Dendritic cell treated with granulocyte-macrophage colony-stimulating factor and Interleukin-4, amounts not matched to agents 40 ng/mL and 50 ng/mL, for 4 days (primary cell): ENCODE results near the gene SLC22A15.

ENCODE experiments used
- H3K27ac Mint-ChIP-seq: one replicate; pipeline ENCODE4 v1.8.0; 2022; ENCODE audit warnings: mild to moderate bottlenecking, mixed read lengths
- H3K27me3 Mint-ChIP-seq: one replicate; pipeline ENCODE4 v1.8.0; 2022; ENCODE audit warnings: mild to moderate bottlenecking, mixed read lengths
- H3K36me3 Mint-ChIP-seq: one replicate; pipeline ENCODE4 v1.8.0; 2022; ENCODE audit warnings: low read depth, mixed read lengths
- H3K4me1 Mint-ChIP-seq: one replicate; pipeline ENCODE4 v1.8.0; 2022; ENCODE audit warnings: low read depth, mixed read lengths
- H3K4me3 Mint-ChIP-seq: one replicate; pipeline ENCODE4 v1.8.0; 2022; ENCODE audit warnings: mild to moderate bottlenecking, moderate library complexity, mixed read lengths
- H3K9me3 Mint-ChIP-seq: one replicate; pipeline ENCODE4 v1.8.0; 2022; ENCODE audit warnings: mixed read lengths
- intact Hi-C: fragments of 100-400 bp; cut with micrococcal nuclease; formaldehyde crosslinking; loops from one replicate; pipeline ENCODE4 v1.15.0; 2022

The SLC22A15 gene

GRCh38 chr1:116111524-116112021 lies 135.3 kb downstream of the SLC22A15 start:
- H3K27me3 Mint-ChIP-seq: peaks cover 2% of the 10 kb centered on the region
- no peaks in the 10 kb centered on the region for H3K36me3 Mint-ChIP-seq

GRCh38 chr1:116112388-116113140 lies 136.3 kb downstream of the SLC22A15 start:
- Mint-ChIP-seq H3K4me3 (no peak overlapping the region), H3K9me3 (no peaks in the 10 kb centered on the region), H3K36me3 (no peaks in the 10 kb centered on the region), H3K4me1 (peaks cover 7% of the 10 kb centered on the region), H3K27ac (no peak overlapping the region), H3K27me3 (peaks cover 2% of the 10 kb centered on the region)
- intact Hi-C loops: no loop called here

More at GRCh38 chr1:116111524-116112021, 135.3 kb downstream of the SLC22A15 start:
- H3K27ac Mint-ChIP-seq: no peak overlapping the region
- H3K4me3 Mint-ChIP-seq: no peak overlapping the region
- intact Hi-C loops: no loop called here
- no peaks in the 10 kb centered on the region for H3K9me3 Mint-ChIP-seq
- H3K4me1 Mint-ChIP-seq: peaks cover 7% of the 10 kb centered on the region

GRCh38 chr1:116113615-116114014 lies 137.3 kb downstream of the SLC22A15 start:
- no peak overlapping the region for H3K4me3 Mint-ChIP-seq
- intact Hi-C loops: no loop called here
- no peaks in the 10 kb centered on the region for H3K27me3 Mint-ChIP-seq
- no peaks in the 10 kb centered on the region for H3K36me3 Mint-ChIP-seq
- H3K27ac Mint-ChIP-seq: no peak overlapping the region
- H3K9me3 Mint-ChIP-seq: no peaks in the 10 kb centered on the region
- H3K4me1 Mint-ChIP-seq: peaks cover 7% of the 10 kb centered on the region

- Mint-ChIP-seq H3K4me1 (peaks cover 5% of the 10 kb centered on the region), H3K9me3 (no peaks in the 10 kb centered on the region), H3K4me3 (no peak overlapping the region), H3K27ac (no peak overlapping the region), H3K36me3 (no peaks in the 10 kb centered on the region), H3K27me3 (no peaks in the 10 kb centered on the region)
- intact Hi-C loops: no loop called here
Observed at GRCh38 chr1:116115476-116116439, 139.4 kb downstream of the SLC22A15 start.

- Mint-ChIP-seq H3K27me3 (no peaks in the 10 kb centered on the region), H3K9me3 (no peaks in the 10 kb centered on the region), H3K4me1 (no peaks in the 10 kb centered on the region), H3K4me3 (no peak overlapping the region), H3K36me3 (no peaks in the 10 kb centered on the region), H3K27ac (no peak overlapping the region)
- intact Hi-C loops: no loop called here
Observed at GRCh38 chr1:116118471-116118870, 142.2 kb downstream of the SLC22A15 start.
